Activated CD8-positive, alpha-beta T cell treated with anti-CD3 and anti-CD28 coated beads for 36 hours (primary cell): ENCODE data around the gene RAB25. TPM values are rescaled to one million over a fixed set of nuclear protein-coding genes. Genes with fewer than 3 reads are reported as not detected.
A peak's percentile ranks its signal among the peaks of the same experiment; 100 is the strongest.

ENCODE experiments used
- ATAC-seq: fragments of 200-7000 bp; cut with Tn5 transposase; one replicate; pipeline ENCODE4 v1.10.0; 2021; ENCODE audit warnings: mild to moderate bottlenecking, moderate library complexity
- CTCF ChIA-PET: fragments of 350-600 bp; sonication (Branson Sonifier 250); formaldehyde crosslinking; loops from one replicate; lab custom pipeline; 2021; ENCODE audit warnings: antibody characterized with exemption; lab: Charles Lee
- POLR2A ChIA-PET: fragments of 350-600 bp; sonication (Branson Sonifier 250); formaldehyde crosslinking; loops from one replicate; lab custom pipeline; 2021; ENCODE audit warnings: antibody characterized with exemption; lab: Charles Lee
- DNase-seq: peaks from one replicate; pipeline ENCODE4 v3.0.0-alpha.2; 2020
- H3K27ac Mint-ChIP-seq: one replicate; pipeline ENCODE4 v1.8.0; 2021; ENCODE audit warnings: mild to moderate bottlenecking, mixed read lengths
- H3K27me3 Mint-ChIP-seq: one replicate; pipeline ENCODE4 v1.8.0; 2021; ENCODE audit warnings: mixed read lengths
- H3K36me3 Mint-ChIP-seq: one replicate; pipeline ENCODE4 v1.8.0; 2021; ENCODE audit warnings: low read depth, mixed read lengths
- H3K4me1 Mint-ChIP-seq: one replicate; pipeline ENCODE4 v1.8.0; 2021; ENCODE audit warnings: low read depth, mixed read lengths
- H3K4me3 Mint-ChIP-seq: one replicate; pipeline ENCODE4 v1.8.0; 2021; ENCODE audit warnings: mild to moderate bottlenecking, moderate library complexity, mixed read lengths
- H3K9me3 Mint-ChIP-seq: one replicate; pipeline ENCODE4 v1.8.0; 2021; ENCODE audit warnings: mixed read lengths
- intact Hi-C: fragments of 100-400 bp; cut with micrococcal nuclease; formaldehyde crosslinking; loops from one replicate; pipeline ENCODE4 v1.10.0; 2022
- total RNA-seq, 2 experiments: library from RNA; stranded (reverse); gene quantifications; one replicate each; pipeline ENCODE4 v1.2.3, GENCODE V29; 2021
- TF ChIP-seq, protein P1 (sequence below): fragments of 200-600 bp; IDR thresholded peaks from one replicate; pipeline ENCODE4 v1.8.0; 2022; ENCODE audit warnings: antibody characterized with exemption, mild to moderate bottlenecking

RAB25 gene
- total RNA-seq, 2 experiments from 2014 or later = 0.49 to 0.63 TPM

DNA sequence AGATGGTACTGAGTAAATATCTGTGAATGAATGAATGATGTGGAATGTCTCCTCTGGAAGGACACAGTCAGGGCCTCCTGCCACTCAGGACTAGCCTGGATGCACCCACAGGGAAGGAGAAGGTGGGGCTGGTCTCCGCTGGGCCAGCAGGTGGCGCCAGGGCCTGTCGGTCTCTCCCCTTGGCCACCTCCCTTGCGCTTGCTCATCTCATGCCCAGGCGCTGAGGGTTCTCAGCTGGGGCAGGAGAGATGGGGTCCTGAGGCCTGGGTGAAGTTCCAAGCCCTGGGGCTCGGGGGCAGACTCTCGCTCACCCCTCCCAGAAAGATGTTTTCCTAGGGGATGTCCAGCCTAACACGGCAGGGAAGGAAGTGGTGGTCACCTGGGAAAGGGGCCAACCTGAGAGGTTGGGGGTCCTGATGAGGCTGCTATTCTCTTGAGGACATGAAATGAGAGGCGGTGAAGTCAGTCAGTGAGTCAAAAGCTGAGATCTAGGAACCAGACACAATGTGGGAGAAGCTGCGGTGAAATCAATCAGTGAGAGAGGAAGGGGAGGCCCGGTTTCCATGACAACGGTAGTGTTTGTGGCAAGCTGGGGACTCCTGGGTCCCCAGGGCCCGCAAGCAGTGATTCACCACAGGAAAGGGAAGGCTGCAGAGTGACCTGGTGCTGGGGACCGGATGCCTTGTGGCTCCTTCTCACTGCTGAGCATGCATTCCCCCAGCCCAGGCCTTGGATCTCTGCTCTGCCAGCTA is 35.9 kb downstream of the RAB25 start:
- H3K4me3 Mint-ChIP-seq = peak overlapping the region; percentile 52
- peaks cover 45% of the 10 kb centered on the region for H3K4me1 Mint-ChIP-seq
- ATAC-seq (peak; percentile 81), DNase-seq (peak; percentile 97)
- H3K9me3 Mint-ChIP-seq = no peaks in the 10 kb centered on the region
- TF ChIP-seq, protein P1, sequence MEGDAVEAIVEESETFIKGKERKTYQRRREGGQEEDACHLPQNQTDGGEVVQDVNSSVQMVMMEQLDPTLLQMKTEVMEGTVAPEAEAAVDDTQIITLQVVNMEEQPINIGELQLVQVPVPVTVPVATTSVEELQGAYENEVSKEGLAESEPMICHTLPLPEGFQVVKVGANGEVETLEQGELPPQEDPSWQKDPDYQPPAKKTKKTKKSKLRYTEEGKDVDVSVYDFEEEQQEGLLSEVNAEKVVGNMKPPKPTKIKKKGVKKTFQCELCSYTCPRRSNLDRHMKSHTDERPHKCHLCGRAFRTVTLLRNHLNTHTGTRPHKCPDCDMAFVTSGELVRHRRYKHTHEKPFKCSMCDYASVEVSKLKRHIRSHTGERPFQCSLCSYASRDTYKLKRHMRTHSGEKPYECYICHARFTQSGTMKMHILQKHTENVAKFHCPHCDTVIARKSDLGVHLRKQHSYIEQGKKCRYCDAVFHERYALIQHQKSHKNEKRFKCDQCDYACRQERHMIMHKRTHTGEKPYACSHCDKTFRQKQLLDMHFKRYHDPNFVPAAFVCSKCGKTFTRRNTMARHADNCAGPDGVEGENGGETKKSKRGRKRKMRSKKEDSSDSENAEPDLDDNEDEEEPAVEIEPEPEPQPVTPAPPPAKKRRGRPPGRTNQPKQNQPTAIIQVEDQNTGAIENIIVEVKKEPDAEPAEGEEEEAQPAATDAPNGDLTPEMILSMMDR = peak; percentile 99
- H3K27ac Mint-ChIP-seq = peak overlapping the region; percentile 93
- ChIA-PET CTCF (interaction anchor here (0.8 to 22.5 kb wide), 29 partner anchors 9 to 289 kb away, joined by 3 to 772 read pairs (median 6); partner anchors contain the start of genes LMNA and PMF1), POLR2A (interaction anchor here (0.6 to 8.0 kb wide), 13 partner anchors 10 to 186 kb away, joined by 3 to 151 read pairs (median 5); partner anchors contain the start of genes LMNA and SMG5)
- peaks cover 20% of the 10 kb centered on the region for H3K27me3 Mint-ChIP-seq
- intact Hi-C loops = loop anchor here (1.0 to 10.0 kb wide), 2 partner anchors 30 to 128 kb away; no protein-coding TSS in a partner anchor
- H3K36me3 Mint-ChIP-seq = no peaks in the 10 kb centered on the region

DNA sequence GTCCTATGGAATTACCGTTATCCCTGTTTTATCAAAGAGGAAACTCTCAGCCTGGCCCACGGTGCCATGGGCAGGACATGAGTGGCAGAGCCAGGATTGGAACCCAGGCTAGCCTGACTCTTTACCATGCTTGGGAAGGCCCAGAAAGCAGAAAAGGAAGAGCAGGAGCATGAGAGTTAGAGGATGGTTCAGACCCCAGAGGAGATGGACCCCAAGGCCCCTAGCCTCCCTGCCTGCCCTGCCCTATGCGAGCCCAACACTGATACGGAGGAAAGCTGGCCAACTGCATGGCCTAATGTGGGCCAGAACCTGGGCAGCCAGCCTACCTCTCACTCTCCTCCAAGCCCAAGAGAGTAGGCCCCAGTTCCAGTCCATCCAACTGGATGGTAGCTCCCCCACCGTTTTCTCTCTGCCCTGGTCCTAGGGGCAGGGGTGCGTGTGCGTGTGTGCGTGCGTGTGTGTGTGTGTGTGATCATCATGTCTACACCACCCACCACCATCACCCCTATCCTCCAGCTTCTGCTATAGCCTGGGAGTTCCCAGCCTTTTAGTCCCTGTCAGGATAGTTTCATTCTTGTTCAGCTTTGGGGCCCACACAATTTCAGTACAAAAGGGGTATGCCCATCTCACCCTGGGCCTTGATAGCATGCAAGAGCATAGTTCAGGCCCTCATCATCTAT is 36.7 kb downstream of the RAB25 start:
- TF ChIP-seq, protein P1 = no peak
- peaks cover 17% of the 10 kb centered on the region for H3K27me3 Mint-ChIP-seq
- no peaks in the 10 kb centered on the region for H3K9me3 Mint-ChIP-seq
- peak; percentile 32 for ATAC-seq
- intact Hi-C loops = loop anchor here (1.0 to 10.0 kb wide), 2 partner anchors 30 to 127 kb away; no protein-coding TSS in a partner anchor
- peak; percentile 78 for DNase-seq
- peak overlapping the region; percentile 93 for H3K27ac Mint-ChIP-seq
- H3K4me1 Mint-ChIP-seq = peaks cover 45% of the 10 kb centered on the region
- ChIA-PET POLR2A (interaction anchor here (0.6 to 8.0 kb wide), 12 partner anchors 9 to 185 kb away, joined by 3 to 151 read pairs (median 8); partner anchors contain the start of genes LMNA and SMG5), CTCF (interaction anchor here (0.8 to 22.5 kb wide), 24 partner anchors 8 to 288 kb away, joined by 3 to 772 read pairs (median 7); partner anchors contain the start of gene LMNA)
- H3K4me3 Mint-ChIP-seq = peak overlapping the region; percentile 52
- no peaks in the 10 kb centered on the region for H3K36me3 Mint-ChIP-seq

DNA sequence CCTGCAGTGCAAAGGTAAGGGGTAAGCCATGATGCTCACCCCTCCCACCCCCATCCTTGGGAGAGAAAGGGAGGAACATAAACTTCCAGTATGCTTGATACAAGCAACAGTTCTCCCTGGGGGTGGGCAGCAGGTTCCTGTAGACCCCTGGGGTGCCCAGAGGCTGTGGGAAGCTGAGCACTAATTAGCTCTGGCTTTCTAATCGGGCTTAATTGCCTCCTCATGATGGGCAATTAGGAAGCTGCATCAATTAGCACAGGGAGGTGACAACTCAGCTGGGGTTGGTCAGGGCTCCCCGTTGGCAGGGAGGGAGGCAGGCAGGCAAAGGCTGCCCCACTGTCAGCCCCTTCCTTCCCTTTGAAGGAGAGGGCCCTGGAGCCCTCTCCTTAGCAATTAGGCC is 37.8 kb downstream of the RAB25 start:
- Mint-ChIP-seq H3K4me3 (no peak overlapping the region), H3K27ac (peak overlapping the region; percentile 93), H3K27me3 (peaks cover 13% of the 10 kb centered on the region), H3K4me1 (peaks cover 56% of the 10 kb centered on the region), H3K36me3 (no peaks in the 10 kb centered on the region), H3K9me3 (no peaks in the 10 kb centered on the region)
- TF ChIP-seq, protein P1 = no peak
- ATAC-seq (no peak), DNase-seq (no peak)
- intact Hi-C loops = loop anchor here (10.0 kb wide), 1 partner anchor 126 kb away; no protein-coding TSS in a partner anchor
- CTCF ChIA-PET = interaction anchor here (1.3 to 22.5 kb wide), 8 partner anchors 7 to 126 kb away, joined by 4 to 772 read pairs (median 14); partner anchors contain the start of gene LMNA
- POLR2A ChIA-PET = interaction anchor here (0.6 to 8.0 kb wide), 4 partner anchors 17 to 357 kb away, joined by 3 to 151 read pairs (median 50); partner anchors contain the start of gene LMNA

DNA sequence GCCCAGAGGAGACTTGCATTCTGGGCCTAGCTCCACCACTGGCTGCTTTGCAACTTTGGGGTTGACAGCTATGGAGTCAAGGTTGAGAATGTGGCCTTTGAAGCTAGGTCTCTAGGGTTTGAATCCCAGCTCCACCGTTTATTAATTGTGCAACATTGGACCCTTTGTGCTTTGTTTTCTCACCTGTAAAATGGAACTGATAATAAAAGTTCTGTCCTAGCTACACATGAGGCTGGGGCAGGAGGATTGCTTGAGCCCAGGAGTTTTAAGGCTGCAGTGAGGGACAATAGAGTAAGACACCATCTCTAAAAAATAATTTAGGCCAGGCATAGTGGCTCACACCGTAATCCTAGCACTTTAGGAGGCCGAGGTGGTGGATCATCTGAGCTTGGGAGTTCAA is 38.3 kb downstream of the RAB25 start:
- ATAC-seq (no peak), DNase-seq (no peak)
- H3K27ac Mint-ChIP-seq = no peak overlapping the region
- TF ChIP-seq, protein P1 = no peak
- intact Hi-C loops = loop anchor here (10.0 kb wide), 1 partner anchor 126 kb away; no protein-coding TSS in a partner anchor
- H3K27me3 Mint-ChIP-seq = peaks cover 11% of the 10 kb centered on the region
- CTCF ChIA-PET = interaction anchor here (1.3 to 22.5 kb wide), 6 partner anchors 7 to 33 kb away, joined by 4 to 772 read pairs (median 6); partner anchors contain the start of gene LMNA
- H3K4me3 Mint-ChIP-seq = no peak overlapping the region
- H3K4me1 Mint-ChIP-seq = peaks cover 61% of the 10 kb centered on the region
- POLR2A ChIA-PET = interaction anchor here (1.5 to 8.0 kb wide), 3 partner anchors 17 to 133 kb away, joined by 3 to 151 read pairs (median 94); partner anchors contain the start of gene LMNA
- H3K9me3 Mint-ChIP-seq = no peaks in the 10 kb centered on the region
- H3K36me3 Mint-ChIP-seq = no peaks in the 10 kb centered on the region
